Fibroblast of skin of scalp (primary cell): ENCODE data around the gene LATS2.
"Not testable (repeated sequence)": the region's sequence is repeated elsewhere in the genome, so short reads cannot be mapped to it uniquely, and the experiment has no call there.

Experiments used
- DNase-seq: peaks from one replicate; pipeline ENCODE4 v3.0.0-alpha.2; 2013

LATS2 gene

DNA sequence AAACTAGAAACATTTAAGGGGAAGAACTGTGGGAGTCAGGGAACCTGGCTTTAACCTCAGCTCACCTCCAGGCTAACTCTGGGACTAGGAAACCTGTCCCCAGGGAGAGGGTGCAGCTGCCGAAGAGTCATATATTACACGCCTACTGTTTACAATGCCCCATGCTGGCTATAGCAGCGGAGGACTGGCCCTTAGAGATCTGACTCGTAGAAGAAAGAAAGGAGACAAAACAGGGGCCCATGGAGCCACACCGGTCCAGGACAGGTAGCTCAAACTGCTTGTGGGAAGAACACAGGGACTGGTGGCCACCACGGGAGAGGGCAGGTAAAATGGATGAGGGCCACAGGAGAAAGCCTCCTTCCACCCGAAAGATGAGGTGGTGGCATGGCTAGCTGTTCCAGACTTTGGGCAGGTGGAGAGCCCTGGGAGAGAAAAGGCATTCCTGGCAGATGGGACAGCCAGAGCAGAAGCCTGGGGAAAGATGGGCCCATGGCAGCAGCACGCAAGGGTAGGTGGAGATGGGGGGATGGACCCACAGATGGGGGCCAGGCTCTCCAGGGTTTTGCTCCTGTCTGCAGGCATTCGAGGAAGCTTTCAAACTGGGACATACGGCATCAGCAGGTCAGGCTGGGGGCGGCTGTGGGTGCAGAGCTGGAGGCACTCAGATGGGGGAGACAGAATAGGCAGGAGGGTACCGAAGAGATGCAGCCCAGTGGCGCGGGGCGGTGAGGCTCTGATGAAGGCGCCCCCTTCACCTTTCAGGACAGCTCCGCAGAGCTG is 69.5 kb downstream of the LATS2 start:
- DNase-seq: no peak

DNA sequence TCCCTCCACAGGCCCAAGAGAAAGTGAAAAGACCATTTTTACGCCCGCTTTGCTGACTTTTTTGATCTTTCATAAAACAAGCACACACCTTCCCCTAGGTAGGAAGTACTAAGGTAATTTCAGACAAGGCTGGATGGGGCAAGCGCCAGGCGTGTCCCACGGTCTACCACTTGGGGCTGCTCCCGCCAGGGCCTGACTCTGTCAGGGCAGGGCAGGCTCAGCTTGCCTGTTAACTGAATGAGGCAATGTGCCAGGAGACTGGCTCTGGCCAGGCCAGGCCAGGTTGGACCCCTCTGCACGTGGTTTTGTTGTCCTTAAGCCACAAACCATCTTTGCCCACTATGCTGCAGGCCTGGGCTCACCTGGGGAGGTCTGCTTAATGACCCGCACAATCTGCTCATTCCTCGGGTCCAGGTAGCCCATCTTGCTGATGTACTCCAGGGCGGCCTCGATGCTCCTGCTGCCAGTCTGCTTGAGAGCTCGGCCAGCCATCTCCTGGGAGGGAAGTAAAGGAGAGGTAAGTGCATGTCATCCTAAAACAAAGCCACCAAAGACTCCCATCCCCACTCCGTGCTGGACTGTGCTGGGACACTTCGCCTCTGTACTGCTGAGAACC is 70.4 kb downstream of the LATS2 start:
- no peak for DNase-seq

DNA sequence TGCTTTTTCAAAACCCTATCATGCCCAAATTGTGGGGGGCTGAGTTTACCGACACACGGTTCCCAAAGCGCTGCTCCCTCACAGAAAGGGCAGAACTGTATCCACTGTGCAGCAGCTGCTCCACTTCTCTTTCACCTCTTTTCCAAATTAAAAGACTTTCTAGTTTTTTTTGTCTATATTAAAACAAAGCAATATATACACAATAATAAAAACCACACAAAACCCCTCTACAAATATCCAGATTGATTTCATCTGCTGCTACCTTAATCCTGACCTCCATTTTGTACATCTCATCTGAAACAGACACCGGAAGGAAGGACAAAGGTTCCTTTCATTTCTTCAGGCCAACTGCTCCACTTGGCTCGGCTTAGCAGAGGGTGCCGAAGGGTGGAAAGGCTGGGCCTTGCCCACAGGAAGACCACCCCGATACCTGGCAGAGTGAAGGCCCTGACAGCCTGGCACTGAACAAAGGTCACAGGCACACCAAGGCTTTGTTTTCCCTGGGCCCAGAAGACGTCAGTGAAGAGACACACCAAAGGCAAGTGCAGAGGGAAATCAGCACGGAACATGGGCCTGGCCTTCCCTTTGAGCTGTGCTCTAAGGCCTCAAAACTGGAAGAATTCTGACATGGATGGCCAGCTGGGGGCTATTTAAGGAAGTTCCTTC is 71.6 kb downstream of the LATS2 start:
- DNase-seq: no peak

DNA sequence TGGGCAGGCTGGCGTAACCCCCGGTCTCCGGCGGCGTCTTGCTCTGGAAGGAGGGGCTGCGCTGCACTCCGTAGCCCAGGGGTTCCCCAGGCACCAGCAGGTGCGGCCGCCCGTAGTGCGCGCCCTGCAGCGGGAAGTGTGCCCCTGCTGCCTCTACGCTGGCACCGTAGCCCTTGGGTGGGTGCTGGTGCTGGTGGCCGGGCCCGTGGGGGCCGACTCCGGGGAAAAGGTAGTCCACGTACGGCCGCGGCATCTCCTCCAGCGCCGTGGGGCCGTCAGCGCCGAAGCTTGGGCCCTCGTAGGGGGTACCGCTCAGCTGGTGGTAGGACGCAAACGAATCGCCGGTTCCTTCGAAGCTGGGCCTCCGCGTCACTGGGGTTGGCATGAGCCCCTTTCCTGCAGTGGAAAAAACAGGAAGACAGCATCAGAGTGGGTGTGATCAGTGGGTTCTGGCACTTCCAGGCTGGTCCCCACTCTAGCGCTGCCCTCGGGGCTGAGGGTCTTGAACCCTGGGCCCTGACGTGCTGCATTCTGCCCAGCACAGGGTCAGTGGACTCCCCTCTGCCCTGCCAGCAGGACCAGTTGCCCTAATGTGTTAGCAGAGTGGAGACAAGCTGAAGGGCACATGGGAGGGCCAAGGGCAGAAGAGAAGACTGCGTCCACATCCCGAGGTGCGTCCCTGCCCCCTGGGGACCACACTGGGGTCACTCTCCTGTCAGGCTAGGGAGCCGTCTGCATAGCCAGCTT is 72.3 kb downstream of the LATS2 start:
- DNase-seq: no peak

DNA sequence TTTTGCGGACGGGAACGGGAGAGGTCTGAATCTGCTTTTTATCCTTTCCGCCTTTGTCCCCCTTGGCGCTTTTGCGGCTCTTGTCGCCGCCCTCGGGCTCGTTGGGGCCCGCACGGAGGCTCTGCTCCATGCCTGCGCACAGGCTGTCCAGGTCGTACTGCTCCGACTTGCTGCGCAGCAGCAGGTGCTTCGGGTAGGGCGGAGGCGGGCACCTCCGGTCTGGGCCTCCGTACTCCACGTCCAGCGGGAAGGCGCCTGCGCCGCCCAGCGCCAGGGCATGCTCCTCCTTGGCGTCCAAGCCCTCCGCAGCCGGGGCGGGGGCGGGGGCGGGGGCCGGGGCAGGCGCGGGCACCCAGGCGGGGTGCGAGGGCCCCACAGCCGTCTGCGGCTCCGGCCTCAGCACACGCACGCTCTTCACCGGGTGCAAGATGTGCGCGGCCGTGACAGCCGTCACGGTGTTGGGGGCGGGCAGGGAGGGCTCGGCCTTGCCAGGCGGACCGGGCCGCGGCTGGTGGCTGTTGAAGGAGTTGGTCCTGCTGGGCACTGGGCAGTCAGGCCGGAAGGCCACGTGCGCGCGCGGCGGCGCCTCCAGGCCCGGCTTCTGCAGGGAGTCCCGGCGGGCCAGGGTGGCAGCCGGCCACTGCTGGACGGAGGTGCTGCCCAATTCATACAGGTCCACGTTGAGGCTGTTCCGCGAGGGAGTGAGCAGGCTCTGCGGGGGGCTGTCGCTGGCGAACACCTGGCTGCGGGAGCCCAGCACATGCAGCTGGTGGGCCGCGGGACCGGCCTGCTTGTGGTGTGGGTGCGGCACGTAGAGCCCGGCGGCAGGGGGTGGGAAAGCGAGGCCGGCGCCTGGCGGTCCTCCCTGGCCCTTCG is 73.1 kb downstream of the LATS2 start:
- DNase-seq: no peak

DNA sequence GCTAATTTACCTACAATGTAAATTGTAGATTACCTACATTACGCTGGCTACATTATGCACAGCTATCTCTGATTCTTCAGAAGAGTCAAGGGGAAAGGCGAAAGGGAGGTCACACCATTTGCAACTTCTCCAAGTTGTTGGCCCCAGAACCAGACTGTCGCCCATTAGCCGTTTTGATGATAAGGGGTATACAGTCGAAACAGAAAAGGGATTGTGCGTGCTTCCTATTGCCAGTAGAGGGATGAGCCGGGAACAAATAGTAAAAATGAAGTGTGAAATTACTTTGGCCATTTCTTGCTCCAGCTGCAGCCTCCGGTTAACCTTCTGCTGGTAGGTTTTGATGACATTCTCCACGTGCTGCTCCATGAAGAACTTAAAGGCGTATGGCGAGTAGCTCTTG is 73.8 kb downstream of the LATS2 start:
- DNase-seq: no peak

DNA sequence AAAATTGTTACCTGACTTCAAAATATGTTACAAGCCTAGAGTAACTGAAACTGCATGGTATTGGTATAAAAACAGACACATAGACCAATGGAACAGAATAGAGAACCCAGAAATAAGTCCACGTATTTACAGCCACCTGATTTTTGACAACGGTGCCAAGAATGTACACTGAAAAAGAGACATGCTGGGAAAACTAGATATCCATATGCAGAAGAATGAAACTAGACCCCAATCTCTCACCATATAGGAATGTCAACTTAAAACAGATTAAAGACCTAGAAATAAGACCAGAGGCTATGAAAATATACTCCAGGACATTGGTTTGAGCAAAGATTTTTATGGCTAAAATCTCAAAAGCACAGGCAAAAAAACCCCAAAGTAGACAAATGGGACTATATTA is 76.5 kb downstream of the LATS2 start:
- DNase-seq: peak; percentile 60

DNA sequence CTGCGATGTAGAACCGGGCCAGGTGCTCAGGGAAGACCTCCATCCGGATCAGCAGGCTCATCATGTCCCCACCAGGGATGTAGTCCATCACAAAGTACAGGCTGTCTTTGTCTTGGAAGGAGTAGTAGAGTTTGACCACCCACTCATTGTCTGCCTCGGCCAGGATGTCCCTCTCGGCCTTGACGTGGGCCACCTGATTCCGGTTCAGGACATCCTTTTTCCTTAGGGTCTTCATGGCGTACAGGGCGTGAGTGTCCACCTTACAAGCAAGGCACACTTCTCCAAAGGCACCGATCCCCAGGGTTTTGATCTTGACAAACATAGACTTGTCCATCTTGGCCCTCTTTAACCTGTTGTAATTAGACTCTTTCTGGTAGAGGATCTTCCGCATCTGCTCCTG is 78.0 kb downstream of the LATS2 start:
- no peak for DNase-seq

DNA sequence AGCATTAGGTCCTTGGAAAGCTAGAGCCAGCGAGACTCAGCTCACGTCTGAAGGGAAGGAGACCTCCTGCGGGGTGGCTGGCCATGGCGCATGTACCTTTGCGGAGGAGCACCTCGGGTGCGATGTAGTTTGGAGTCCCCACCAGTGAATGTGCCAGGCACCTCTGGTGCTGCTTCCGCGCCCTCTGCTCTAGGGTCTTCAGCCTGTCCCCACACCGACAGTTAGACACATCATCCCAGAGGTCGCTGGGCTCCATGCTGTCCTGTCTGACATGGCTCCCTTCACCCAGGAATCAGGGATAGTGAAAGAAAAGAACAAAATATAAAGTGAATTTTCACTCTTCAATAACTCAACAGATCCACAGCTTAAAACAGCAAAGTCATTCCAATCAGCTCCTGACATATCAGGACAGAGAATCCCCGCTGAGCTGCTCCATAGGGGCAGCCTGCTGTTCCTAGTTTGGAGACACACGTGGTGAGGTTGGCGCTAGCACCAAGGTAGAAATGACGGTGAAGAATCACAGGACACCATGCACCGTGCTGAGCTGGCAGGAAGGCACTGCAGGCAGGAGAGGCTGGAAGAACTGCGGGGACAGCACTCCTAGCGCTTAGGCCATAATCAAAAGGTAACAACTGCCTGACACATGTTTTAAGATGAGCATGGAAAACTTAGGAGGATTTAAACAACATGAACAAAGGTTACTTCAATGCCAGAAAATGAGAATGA is 79.9 kb downstream of the LATS2 start:
- DNase-seq: no peak

DNA sequence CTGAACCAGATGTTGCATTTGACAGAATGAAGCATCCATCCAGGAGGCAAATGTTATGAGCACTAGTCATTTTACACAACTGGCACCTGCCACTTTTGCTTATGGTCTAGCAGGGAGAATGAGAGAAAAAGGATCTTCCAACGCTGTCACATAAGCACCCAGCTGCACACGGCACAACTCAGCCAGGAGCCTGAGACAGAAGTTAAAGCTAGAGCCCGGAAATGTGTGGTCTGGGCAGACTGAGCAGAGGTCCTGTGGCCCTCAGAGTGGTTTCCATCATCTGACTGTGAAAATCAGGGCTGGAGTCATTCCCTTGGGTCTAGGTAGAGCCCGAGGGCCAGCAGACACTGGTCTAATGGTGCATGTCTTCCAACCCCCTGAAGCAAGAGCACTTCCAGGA is 80.5 kb downstream of the LATS2 start:
- DNase-seq: no peak

DNA sequence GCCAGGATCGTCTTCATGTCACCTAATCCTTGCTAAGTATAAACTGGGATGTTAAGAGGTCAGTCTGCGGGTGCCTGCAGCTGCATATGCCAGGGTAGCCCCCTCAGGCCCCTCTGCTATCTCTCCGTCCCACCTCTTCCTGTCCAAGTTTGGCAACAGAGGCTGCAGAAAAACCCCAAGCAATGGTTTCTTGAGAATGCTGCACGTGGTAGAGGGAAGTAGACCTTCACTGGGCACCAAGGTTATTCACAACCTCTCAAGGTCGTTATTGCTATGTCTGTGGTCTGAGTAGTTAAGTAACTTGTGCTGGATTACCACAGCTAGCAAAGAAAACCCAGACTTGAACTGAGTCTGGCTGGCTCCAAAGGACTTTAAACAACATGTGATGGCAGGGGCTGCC is 81.0 kb downstream of the LATS2 start:
- DNase-seq: no peak

DNA sequence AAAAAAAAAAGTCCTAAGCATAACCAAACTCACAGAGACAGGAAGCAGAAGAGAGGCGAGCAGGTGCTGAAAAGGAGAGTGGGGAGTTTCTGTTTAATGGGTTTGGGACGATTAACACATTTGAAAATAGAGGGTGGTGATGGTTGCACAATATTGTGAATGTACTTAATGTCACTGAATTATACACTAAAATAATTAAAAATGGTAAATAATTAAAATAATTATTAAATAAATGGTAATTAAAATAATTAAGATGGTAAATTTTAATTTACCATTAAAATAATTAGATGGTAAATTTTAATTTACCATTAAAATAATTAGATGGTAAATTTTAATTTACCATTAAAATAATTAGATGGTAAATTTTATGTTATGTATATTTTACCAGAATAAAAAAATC is 84.0 kb downstream of the LATS2 start:
- DNase-seq: no peak

DNA sequence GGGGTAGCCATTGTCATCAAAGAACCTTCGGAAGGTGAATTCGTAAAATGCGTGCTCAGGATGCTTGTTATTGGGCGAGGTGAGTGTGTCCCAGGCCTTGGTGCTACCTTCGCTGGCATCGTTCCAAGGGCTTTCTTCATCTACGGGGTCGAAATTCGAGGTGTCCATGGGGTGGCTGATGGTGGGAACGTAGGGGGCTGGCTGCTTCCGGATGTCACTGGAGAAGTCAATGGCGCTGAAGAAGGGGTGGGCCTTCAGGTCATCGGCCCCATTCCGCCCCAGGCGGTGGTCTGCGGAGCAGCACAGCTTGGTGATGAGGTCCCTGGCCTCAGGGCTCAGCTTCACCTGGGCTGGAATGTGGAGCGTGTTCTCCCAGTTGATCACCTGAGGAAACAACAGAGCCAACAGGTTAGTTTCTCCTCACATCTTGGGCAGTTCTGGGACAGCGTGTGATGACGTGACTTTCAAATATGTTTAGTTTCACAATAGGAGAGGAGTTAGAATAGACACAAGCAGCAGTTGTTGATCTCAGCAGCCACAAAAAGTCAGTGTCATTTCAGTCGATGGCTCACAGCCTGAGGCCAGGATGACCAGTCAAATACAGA is 86.3 kb downstream of the LATS2 start:
- no peak for DNase-seq

DNA sequence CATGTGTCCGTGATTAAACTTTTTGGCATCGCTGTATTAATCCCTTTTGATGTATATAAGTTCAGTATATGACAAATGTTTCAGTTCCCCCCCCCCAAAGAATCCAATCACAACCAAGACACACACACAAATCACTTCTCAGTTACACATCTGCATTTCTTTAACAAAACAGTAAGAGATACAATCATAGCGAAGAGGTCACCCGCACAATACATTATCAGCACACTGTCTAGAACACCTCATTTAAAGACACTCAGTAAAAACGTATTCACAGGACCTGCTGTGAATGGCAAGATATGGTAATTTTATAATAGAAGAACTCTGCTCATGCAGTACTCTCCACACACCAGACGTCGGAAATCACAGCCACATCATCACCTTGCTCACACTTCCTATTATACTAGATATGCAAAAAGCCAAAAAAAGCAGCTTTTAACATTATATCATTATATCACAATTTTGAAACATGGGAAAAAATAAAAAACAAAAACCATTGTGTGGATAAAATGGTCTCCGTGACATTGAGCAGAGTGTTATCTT is 87.4 kb downstream of the LATS2 start:
- DNase-seq: no peak

DNA sequence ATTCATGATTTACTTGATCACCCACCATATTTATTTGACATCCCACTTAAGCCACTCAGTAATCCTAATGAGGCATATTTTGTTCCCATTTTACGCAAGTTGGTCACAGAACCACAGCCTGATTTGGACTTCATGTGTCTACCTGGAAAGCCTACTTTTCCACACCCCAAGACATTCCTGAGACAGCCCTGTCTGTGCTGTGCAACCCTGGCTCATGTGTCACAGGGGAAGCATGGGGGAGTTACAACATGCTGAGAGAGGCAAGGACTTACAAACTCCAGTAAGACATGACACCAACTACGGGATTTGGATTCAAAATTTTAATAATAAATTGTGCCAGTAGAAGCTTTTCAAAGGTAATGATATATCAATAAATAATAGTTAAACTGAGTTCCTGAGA is 88.7 kb downstream of the LATS2 start:
- no peak for DNase-seq

DNA sequence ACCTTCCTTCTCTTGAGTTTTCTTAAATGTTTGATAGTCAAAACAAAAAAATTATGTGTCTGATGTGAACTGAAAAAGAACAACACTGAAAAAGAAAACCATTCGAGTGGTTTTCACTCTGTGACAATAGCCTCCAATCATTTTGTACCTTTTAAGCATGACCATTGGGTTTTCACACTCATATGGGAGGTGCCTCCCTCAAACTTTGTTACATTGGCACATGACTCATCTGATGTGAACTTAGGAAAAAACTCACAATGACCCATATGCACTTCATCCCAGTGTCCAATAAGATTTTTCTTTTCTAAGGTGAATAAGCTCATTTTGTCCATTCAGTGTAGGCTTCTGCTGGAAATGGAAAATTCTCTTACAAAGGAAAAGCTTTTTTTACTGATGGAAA is 92.2 kb downstream of the LATS2 start:
- peak; percentile 42 for DNase-seq

DNA sequence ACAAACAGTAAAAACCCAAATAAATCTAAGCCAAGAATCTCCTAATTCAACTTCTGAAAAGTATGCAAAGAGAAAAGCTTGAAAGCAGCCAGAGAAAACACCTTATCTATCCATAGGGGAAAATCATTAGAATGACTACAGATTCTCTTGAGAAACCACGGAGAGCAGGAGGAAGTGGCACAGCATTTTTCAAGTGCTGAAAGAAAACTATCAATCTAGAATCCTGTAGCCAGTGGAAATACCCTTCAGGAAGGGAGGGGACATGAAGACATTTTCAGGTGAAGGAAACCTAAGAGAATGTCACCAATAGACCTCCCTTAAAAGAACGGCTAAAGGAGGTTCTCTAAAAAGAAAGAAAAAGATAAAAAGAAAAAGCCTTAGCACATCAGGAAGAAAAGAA is 92.6 kb downstream of the LATS2 start:
- DNase-seq: peak; percentile 17

DNA sequence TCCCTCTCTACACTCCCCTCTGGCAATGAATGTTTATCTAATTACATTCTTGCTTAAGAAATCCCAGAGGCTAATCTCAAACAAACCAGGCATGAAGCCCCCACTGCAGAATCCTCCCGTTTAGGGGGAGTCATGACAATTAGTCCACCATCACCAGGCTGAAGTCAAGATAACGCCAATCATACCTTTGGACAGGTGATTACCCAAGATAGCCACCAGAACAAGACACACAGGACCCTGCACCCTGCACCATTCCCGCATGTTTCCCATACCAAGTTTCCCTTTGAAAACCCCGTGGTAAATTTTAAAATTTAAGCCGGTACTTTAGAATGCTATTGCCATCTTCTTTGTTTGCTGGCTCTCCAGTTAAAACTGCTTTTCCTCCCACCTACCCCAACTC is 94.0 kb downstream of the LATS2 start:
- no peak for DNase-seq

DNA sequence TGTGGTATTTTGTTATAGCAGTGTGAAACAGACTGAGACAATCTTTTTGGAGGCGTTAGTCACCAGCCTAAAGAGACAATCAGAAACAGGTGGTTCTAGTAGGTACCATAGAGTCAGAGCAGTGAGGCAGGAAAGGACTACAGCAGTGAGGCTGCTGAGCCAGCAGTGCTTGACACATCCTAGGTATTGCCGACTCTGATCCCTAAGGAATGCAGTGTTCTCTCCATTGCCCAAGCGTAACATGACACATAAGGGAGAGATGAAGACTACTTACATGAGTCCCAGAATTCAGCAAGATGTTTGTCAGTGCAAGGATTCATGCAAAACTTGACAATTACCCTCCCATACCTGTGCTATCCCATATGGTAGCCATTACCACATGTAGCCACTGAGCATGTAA is 96.5 kb downstream of the LATS2 start:
- peak; percentile 33 for DNase-seq

DNA sequence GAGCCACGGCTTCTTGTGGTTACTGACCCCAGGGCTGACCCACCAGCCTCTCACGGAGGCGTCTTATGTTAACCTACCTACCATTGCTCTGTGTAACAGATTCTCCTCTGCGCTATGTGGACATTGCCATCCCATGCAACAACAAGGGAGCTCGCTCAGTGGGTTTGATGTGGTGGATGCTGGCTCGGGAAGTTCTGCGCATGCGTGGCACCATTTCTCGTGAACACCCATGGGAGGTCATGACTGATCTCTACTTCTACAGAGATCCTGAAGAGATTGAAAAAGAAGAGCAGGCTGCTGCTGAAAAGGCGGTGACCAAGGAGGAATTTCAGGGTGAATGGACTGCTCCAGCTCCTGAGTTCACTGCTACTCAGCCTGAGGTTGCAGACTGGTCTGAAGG is 99.7 kb downstream of the LATS2 start:
- DNase-seq: not testable (repeated sequence)
